Astrocyte of the spinal cord (primary cell): ENCODE data around the gene SULF2.

ENCODE experiments used
- DNase-seq: peaks from one replicate; pipeline ENCODE4 v3.0.0; 2011; ENCODE audit warnings: low read depth, low spot score
- H3K4me3 ChIP-seq: 2 replicates; pipeline ENCODE4 v1.5.1; 2011; ENCODE audit warnings: low read depth, mild to moderate bottlenecking, low read length, moderate library complexity
- CTCF ChIP-seq: IDR thresholded peaks from 2 replicates; pipeline ENCODE4 v1.5.1; 2012; ENCODE audit warnings: low read depth, mild to moderate bottlenecking, low read length, inconsistent platforms
- in situ Hi-C: cut with HindIII; loops from 2 replicates; pipeline ENCODE4 v1.10.0; 2017; ENCODE audit warnings: low sequenced_read_pairs

SULF2 gene

DNA sequence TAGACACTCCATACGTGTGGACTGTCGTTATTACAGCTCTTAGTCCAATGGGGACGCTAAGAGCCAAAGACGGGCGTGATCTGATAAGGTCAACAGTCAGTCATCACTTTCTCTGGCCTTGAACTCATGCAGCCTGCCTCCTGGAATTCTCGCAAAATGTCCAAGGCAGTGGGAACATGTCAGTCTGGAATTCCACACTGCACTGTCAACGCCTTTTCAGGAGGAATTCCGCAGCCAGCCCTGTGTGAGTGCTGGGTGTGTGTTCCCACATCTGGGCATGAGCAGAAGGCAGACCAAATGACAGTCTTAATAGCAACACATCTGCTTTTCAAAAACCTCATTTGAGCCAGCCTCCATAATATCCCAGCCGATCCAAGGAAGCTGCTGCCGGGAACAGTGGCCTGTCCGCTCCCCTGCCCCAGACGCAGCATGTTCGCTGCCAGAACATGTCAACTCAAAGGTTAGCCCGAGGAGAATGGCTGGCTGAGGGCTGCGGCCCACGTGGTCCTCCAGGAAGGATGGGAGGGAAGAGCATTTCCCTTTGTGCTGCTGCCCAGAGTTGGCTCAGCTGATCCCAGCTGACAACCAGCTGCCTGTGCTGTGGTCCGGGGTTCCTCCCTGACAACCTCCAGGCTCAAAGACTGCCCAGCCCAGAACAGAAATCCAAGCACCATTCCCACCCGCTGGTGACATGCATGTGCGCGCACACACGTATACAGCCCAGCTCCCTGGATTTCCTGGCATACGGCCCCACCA is 103.1 kb downstream of the SULF2 start:
- H3K4me3 ChIP-seq = no peak overlapping the region
- DNase-seq = no peak
- in situ Hi-C loops = no loop called here
- no peak for TF ChIP-seq CTCF

DNA sequence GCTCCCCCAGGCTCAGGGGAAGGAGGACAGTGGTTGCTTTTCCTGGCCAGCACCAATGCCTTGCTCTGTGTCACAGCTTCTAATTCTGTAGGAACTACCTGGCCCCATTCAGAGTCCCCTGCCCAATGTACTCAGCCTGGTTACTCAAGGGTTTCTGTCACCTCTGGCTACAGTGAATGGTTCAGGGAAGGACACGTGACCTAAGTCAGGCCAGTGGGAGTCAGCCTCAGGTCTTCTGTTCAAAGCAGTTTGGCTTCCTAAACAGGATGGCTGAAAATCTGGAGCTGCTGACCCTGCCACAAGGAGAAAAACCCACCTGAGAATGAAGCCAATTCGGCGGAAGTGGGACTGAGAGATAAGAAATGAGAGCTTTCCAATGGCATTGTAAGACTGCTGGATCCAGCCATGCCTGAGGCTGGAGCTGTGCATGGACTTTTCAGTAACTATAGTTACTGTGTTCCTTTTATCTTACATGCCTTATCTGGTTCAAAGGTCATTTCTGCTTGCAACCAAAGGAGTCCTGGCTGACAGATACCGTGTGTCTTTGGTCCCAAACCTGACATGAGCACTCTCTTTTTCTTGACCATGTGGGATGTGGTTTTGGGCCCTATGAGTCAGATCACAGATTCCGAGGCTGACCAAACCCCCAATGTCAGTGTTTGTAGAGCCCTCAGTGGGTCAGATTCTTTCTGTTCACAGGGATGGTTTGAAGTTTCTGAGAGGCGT is 104.3 kb downstream of the SULF2 start:
- no peak for DNase-seq
- TF ChIP-seq CTCF = no peak
- no peak overlapping the region for H3K4me3 ChIP-seq
- in situ Hi-C loops = no loop called here

DNA sequence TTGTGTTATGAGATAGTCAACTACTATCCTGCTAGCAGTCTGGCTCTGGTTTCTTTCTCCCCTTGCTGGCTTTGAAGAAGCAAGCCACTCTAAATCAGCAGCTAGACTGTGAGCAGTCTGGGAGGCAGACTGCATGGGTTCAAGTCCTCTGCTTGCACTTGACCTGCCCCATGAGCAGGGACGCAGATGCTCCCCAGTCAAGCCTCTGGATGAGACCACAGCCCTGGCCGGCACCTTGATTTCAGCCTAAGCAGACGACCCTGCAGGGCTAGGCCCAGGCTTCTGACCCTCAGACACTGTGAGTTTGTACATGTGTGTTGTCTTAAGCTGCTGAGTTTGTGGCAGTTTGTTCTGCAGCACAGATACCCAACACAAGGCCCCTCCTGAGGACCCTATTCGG is 105.8 kb downstream of the SULF2 start:
- no peak overlapping the region for H3K4me3 ChIP-seq
- TF ChIP-seq CTCF = no peak
- in situ Hi-C loops = no loop called here
- DNase-seq = no peak

DNA sequence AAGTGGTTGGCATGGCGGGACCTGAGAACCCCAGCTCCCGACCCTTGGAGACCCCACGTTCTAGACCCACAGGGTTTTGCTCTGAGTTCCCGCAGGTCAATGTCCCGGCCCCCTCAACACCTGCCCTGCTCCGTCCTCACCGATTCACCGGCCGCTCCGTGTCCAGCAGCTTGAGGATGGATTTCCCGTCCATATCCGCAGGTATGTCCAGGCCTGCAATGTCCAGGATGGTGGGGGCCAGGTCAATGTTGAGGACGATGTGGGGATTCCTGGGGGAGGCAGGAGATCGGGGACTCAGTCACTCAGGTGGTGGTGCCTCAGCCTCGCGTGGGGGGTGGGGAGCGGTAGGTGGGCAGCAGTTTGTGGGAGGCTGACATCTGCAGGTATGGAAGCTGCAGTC is 106.7 kb downstream of the SULF2 start:
- H3K4me3 ChIP-seq = no peak overlapping the region
- in situ Hi-C loops = no loop called here
- no peak for TF ChIP-seq CTCF
- DNase-seq = no peak

- peak; percentile 92 for TF ChIP-seq CTCF
- no peak for DNase-seq
- in situ Hi-C loops = no loop called here
- no peak overlapping the region for H3K4me3 ChIP-seq
Measured at GRCh38 chr20:47677635-47678453, 107.4 kb downstream of the SULF2 start.

- no peak for DNase-seq
- no peak overlapping the region for H3K4me3 ChIP-seq
- no peak for TF ChIP-seq CTCF
- in situ Hi-C loops = no loop called here
Measured at GRCh38 chr20:47676912-47677634, 108.2 kb downstream of the SULF2 start.
